Measurements from ENCODE around the gene TAF3.
A peak's percentile ranks its signal among the peaks of the same experiment; 100 is the strongest.

The TAF3 gene

GRCh38 chr10:7813481-7813880 is 4.8 kb upstream of the TAF3 start:
- no peak for DNase-seq

GRCh38 chr10:7817576-7817975 is 729 bp upstream of the TAF3 start:
- no peak for DNase-seq

- no peak for DNase-seq
Measured at GRCh38 chr10:7817984-7818294, 366 bp upstream of the TAF3 start.

GRCh38 chr10:7819121-7819460 is 786 bp downstream of the TAF3 start:
- DNase-seq, result peak; percentile 26

- no peak for DNase-seq
Measured at GRCh38 chr10:7824251-7824650, 5.9 kb downstream of the TAF3 start.

GRCh38 chr10:7826971-7827370 is 8.7 kb downstream of the TAF3 start:
- DNase-seq, result peak; percentile 16

- DNase-seq, result no peak
Measured at GRCh38 chr10:7829289-7829834, 11.1 kb downstream of the TAF3 start.

- no peak for DNase-seq
Measured at GRCh38 chr10:7832060-7832459, 13.8 kb downstream of the TAF3 start.

- no peak for DNase-seq
Measured at GRCh38 chr10:7833210-7833609, 14.9 kb downstream of the TAF3 start.

- no peak for DNase-seq
Measured at GRCh38 chr10:7834262-7834661, 16.0 kb downstream of the TAF3 start.

- DNase-seq, result no peak
Measured at GRCh38 chr10:7836571-7836970, 18.3 kb downstream of the TAF3 start.

GRCh38 chr10:7846591-7846990 is 28.3 kb downstream of the TAF3 start:
- DNase-seq, result no peak

GRCh38 chr10:7853226-7853842 is 35.0 kb downstream of the TAF3 start:
- no peak for DNase-seq

GRCh38 chr10:7853890-7854289 is 35.6 kb downstream of the TAF3 start:
- DNase-seq, result peak; percentile 44

- DNase-seq, result no peak
Measured at GRCh38 chr10:7855205-7855604, 36.9 kb downstream of the TAF3 start.

GRCh38 chr10:7856678-7857077 is 38.4 kb downstream of the TAF3 start:
- peak; percentile 64 for DNase-seq

- DNase-seq, result peak; percentile 64
Measured at GRCh38 chr10:7857262-7857661, 39.0 kb downstream of the TAF3 start.

- DNase-seq, result no peak
Measured at GRCh38 chr10:7861509-7862120, 43.3 kb downstream of the TAF3 start.

GRCh38 chr10:7862121-7862514 is 43.8 kb downstream of the TAF3 start:
- no peak for DNase-seq

GRCh38 chr10:7866176-7866575 is 47.9 kb downstream of the TAF3 start:
- no peak for DNase-seq

GRCh38 chr10:7872041-7872442 is 53.7 kb downstream of the TAF3 start:
- peak; percentile 46 for DNase-seq

GRCh38 chr10:7874864-7875263 is 56.6 kb downstream of the TAF3 start:
- DNase-seq, result no peak

GRCh38 chr10:7876541-7877127 is 58.3 kb downstream of the TAF3 start:
- DNase-seq, result no peak

GRCh38 chr10:7881119-7881518 is 62.8 kb downstream of the TAF3 start:
- DNase-seq, result no peak

GRCh38 chr10:7886056-7886455 is 67.8 kb downstream of the TAF3 start:
- DNase-seq, result no peak
